Colonic mucosa (tissue), 4 donors: Measurements from ENCODE around the gene EYS. TPM values are rescaled to one million over a fixed set of nuclear protein-coding genes. Genes with fewer than 3 reads are reported as not detected.
"Not testable (repeated sequence)": the region's sequence is repeated elsewhere in the genome, so short reads cannot be mapped to it uniquely, and the experiment has no call there.

Source experiments
- DNase-seq: peaks from one replicate; pipeline ENCODE4 v3.0.0-alpha.2; 2020
- H3K27ac ChIP-seq: fragments of 200-600 bp; one replicate; pipeline ENCODE4 v1.8.0; 2021
- H3K27me3 ChIP-seq: fragments of 200-600 bp; one replicate; pipeline ENCODE4 v1.8.0; 2021
- H3K36me3 ChIP-seq: fragments of 200-600 bp; one replicate; pipeline ENCODE4 v1.8.0; 2021
- H3K4me1 ChIP-seq: fragments of 200-600 bp; one replicate; pipeline ENCODE4 v1.8.0; 2021; ENCODE audit warnings: mild to moderate bottlenecking
- H3K4me3 ChIP-seq: fragments of 200-600 bp; one replicate; pipeline ENCODE4 v1.8.0; 2021
- H3K9ac ChIP-seq, 2 donors: one replicate each; pipeline ENCODE4 v1.7.0; 2013; ENCODE audit warnings: control low read depth in 2 of 2, low read depth in 2 of 2, low read length in 2 of 2
- H3K9me3 ChIP-seq: fragments of 200-600 bp; one replicate; pipeline ENCODE4 v1.8.0; 2021
- CTCF ChIP-seq: fragments of 200-600 bp; IDR thresholded peaks from one replicate; pipeline ENCODE4 v1.8.0; 2022; ENCODE audit warnings: antibody characterized with exemption, mild to moderate bottlenecking
- intact Hi-C: fragments of 100-400 bp; cut with DNase I; formaldehyde crosslinking; loops from one replicate; pipeline ENCODE4 v1.14.1; 2022
- total RNA-seq, 2 donors: library from RNA; stranded (reverse); fragmentation: NEBNext Ultra II Directional in 1 of 2; extraction: Animal tissue kit (Norgen Biotek cat#: 25700) in 1 of 2; gene quantifications; one replicate each; pipeline ENCODE4 v1.2.1, GENCODE V29; 2021
- donor health status: healthy.
- donor health status: DM: no; HTN: no; CAD: no.
- donor health status: DM: no; HTN: no; CAD: no.

EYS gene
- total RNA-seq, 2 donors from 2014 or later, result 0.64 to 0.82 TPM

GRCh38 chr6:65398851-65399250 is 308.2 kb downstream of the EYS start:
- no peak for TF ChIP-seq CTCF
- DNase-seq, result no peak
- H3K4me1 ChIP-seq, result no peaks in the 10 kb centered on the region
- H3K27ac ChIP-seq, result no peak overlapping the region
- H3K9ac ChIP-seq, result no peak overlapping the region
- H3K9me3 ChIP-seq, result no peaks in the 10 kb centered on the region
- H3K36me3 ChIP-seq, result no peaks in the 10 kb centered on the region
- no peaks in the 10 kb centered on the region for H3K27me3 ChIP-seq
- H3K4me3 ChIP-seq, result no peak overlapping the region
- intact Hi-C loops, result no loop called here

DNA sequence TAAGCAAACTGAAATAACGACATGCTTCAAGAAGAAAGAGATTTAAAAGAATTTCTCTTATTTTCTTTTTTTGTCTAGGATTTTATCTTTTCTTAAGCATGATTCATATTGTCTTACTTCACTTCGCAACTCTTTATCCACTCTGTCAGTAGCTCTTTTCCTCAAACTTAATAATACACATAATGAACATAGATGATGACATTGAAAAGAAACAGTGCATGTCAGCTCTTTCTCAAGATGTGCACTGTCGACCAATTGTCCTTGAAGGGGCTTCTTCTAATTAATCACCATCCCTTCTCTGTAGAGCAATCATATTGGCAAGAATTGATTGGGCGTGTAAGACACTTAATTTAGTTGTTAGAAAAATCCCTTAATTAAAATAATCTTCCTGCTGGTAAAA is 356.5 kb downstream of the EYS start:
- H3K27me3 ChIP-seq, result no peaks in the 10 kb centered on the region
- H3K36me3 ChIP-seq, result no peaks in the 10 kb centered on the region
- no peak overlapping the region for H3K9ac ChIP-seq
- no peaks in the 10 kb centered on the region for H3K4me1 ChIP-seq
- no peak overlapping the region for H3K4me3 ChIP-seq
- H3K9me3 ChIP-seq, result no peaks in the 10 kb centered on the region
- H3K27ac ChIP-seq, result no peak overlapping the region
- no peak for DNase-seq
- TF ChIP-seq CTCF, result no peak
- intact Hi-C loops, result no loop called here

DNA sequence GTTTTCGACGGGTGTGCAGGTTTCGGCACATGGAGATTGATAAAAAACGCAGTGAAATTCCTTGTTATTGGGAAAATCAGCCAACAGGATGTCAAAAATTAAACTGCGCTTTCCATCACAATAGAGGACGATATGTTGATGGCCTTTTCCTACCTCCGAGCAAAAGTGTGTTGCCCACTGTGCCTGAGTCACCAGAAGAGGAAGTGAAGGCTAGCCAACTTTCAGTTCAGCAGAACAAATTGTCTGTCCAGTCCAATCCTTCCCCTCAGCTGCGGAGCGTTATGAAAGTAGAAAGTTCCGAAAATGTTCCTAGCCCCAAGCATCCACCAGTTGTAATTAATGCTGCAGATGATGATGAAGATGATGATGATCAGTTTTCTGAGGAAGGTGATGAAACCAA is 404.4 kb downstream of the EYS start:
- H3K27me3 ChIP-seq, H3K27ac ChIP-seq, H3K4me1 ChIP-seq, intact Hi-C loops, H3K36me3 ChIP-seq, DNase-seq, H3K4me3 ChIP-seq, H3K9me3 ChIP-seq, H3K9ac ChIP-seq: not testable (repeated sequence)

- DNase-seq, result no peak
- no peaks in the 10 kb centered on the region for H3K27me3 ChIP-seq
- H3K4me1 ChIP-seq, result no peaks in the 10 kb centered on the region
- intact Hi-C loops, result no loop called here
- TF ChIP-seq CTCF, result no peak
- no peaks in the 10 kb centered on the region for H3K36me3 ChIP-seq
- no peaks in the 10 kb centered on the region for H3K9me3 ChIP-seq
- no peak overlapping the region for H3K27ac ChIP-seq
- no peak overlapping the region for H3K4me3 ChIP-seq
- no peak overlapping the region for H3K9ac ChIP-seq
Measured at GRCh38 chr6:65299236-65299635, 407.8 kb downstream of the EYS start.

DNA sequence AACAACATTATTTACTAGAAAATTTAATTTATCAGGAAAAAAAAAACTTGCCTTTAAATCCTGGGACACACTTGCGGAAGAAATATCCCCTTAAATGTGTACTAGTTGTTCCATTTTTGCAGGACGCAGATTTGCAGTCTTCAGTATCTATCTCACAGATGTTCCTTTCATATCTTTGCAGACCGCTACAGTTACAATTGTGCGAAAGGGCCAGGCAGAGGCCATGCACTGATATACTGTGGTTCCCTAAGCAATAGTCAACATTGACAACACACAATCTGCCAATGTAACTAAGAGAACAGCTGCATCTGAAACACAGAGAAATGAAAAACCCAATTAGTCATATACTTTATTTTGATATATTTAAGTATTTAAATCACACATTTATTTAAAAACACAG is 411.2 kb downstream of the EYS start:
- no peak overlapping the region for H3K9ac ChIP-seq
- no peak overlapping the region for H3K27ac ChIP-seq
- no peaks in the 10 kb centered on the region for H3K9me3 ChIP-seq
- H3K36me3 ChIP-seq, result no peaks in the 10 kb centered on the region
- H3K4me1 ChIP-seq, result no peaks in the 10 kb centered on the region
- no peak for DNase-seq
- intact Hi-C loops, result no loop called here
- H3K4me3 ChIP-seq, result no peak overlapping the region
- H3K27me3 ChIP-seq, result no peaks in the 10 kb centered on the region
- TF ChIP-seq CTCF, result no peak

DNA sequence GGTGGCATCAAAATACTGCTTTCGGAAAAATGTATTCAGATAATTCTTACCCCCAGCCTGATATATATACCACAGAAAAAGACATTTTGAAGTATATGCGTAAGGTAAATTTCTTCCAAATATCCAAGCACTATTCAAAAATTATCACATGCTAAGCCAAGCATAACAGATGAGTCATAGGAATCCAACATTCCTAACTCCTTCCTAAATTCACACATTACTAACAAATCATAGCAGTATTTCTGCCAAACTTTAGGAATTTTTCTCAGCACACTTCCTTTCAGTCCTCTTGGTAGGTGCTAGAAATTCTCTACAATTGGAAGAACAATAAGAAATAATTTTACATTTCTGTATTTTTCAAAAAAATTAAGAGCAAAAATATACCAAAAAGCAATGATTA is 417.5 kb downstream of the EYS start:
- Histone ChIP-seq H3K9ac (no peak overlapping the region), H3K9me3 (no peaks in the 10 kb centered on the region), H3K27ac (no peak overlapping the region), H3K36me3 (no peaks in the 10 kb centered on the region), H3K4me1 (no peaks in the 10 kb centered on the region), H3K4me3 (no peak overlapping the region), H3K27me3 (no peaks in the 10 kb centered on the region)
- no peak for DNase-seq
- TF ChIP-seq CTCF, result no peak
- intact Hi-C loops, result no loop called here
